ENCODE data around the gene KRT78. TPM values are rescaled to one million over a fixed set of nuclear protein-coding genes. Genes with fewer than 3 reads are reported as not detected.

KRT78 gene
- total RNA-seq, 2 experiments from 2014 or later = not detected

- Histone ChIP-seq H4K20me1 (ENCODE audit: insufficient read depth, low read length) (no peaks in the 10 kb centered on the region), H3K36me3 (ENCODE audit: insufficient read depth, low read length) (no peaks in the 10 kb centered on the region), H3K9me3 (ENCODE audit: low read length) (no peaks in the 10 kb centered on the region), H3K79me2 (ENCODE audit: insufficient read depth, low read depth, low read length) (no peaks in the 10 kb centered on the region), H3K4me1 (ENCODE audit: insufficient read depth, low read length, poor library complexity, severe bottlenecking) (no peaks in the 10 kb centered on the region), H3K27ac (ENCODE audit: low read depth, low read length, poor library complexity, severe bottlenecking) (no peak overlapping the region), H3K4me2 (ENCODE audit: low read length) (no peak overlapping the region), H3K4me3 (ENCODE audit: low read depth, low read length, poor library complexity, severe bottlenecking) (no peak overlapping the region), H2AFZ (ENCODE audit: low read length) (no peak overlapping the region), H3K9me2 (ENCODE audit: insufficient read depth, low read length) (no peaks in the 10 kb centered on the region)
- no peak for DNase-seq (ENCODE audit: low spot score)
- intact Hi-C loops (cut with micrococcal nuclease; ENCODE audit: unreplicated experiment) = no loop called here
- no peak for TF ChIP-seq CTCF (conservative IDR thresholded peaks at IDR 0.05; ENCODE audit: low read length)
- TF ChIP-seq EZH2phosphoT487 (IDR thresholded peaks at IDR 0.05; ENCODE audit: borderline replicate concordance, low read depth, low read length) = no peak
- no TSS peak for BruUV-seq (replicated peaks)
- POLR2A ChIA-PET = no interaction called here
- CTCF ChIA-PET (ENCODE audit: unreplicated experiment) = no interaction called here
These were observed 33.6 kb downstream of the KRT78 start for GRCh38 chr12:52815161-52815560.

GRCh38 chr12:52814710-52815155 lies 34.1 kb downstream of the KRT78 start:
- no peak overlapping the region for H3K27ac ChIP-seq (ENCODE audit: low read depth, low read length, poor library complexity, severe bottlenecking)
- no peaks in the 10 kb centered on the region for H4K20me1 ChIP-seq (ENCODE audit: insufficient read depth, low read length)
- TF ChIP-seq CTCF (conservative IDR thresholded peaks at IDR 0.05; ENCODE audit: low read length) = no peak
- no peak for TF ChIP-seq EZH2phosphoT487 (IDR thresholded peaks at IDR 0.05; ENCODE audit: borderline replicate concordance, low read depth, low read length)
- no peaks in the 10 kb centered on the region for H3K4me1 ChIP-seq (ENCODE audit: insufficient read depth, low read length, poor library complexity, severe bottlenecking)
- no peaks in the 10 kb centered on the region for H3K9me2 ChIP-seq (ENCODE audit: insufficient read depth, low read length)
- no peaks in the 10 kb centered on the region for H3K36me3 ChIP-seq (ENCODE audit: insufficient read depth, low read length)
- intact Hi-C loops (cut with micrococcal nuclease; ENCODE audit: unreplicated experiment) = no loop called here
- no peak for DNase-seq (ENCODE audit: low spot score)
- H3K9me3 ChIP-seq (ENCODE audit: low read length) = no peaks in the 10 kb centered on the region
- BruUV-seq (replicated peaks) = no TSS peak
- ChIA-PET CTCF (ENCODE audit: unreplicated experiment) (no interaction called here), POLR2A (no interaction called here)
- H2AFZ ChIP-seq (ENCODE audit: low read length) = no peak overlapping the region
- H3K4me2 ChIP-seq (ENCODE audit: low read length) = no peak overlapping the region
- no peak overlapping the region for H3K4me3 ChIP-seq (ENCODE audit: low read depth, low read length, poor library complexity, severe bottlenecking)
- no peaks in the 10 kb centered on the region for H3K79me2 ChIP-seq (ENCODE audit: insufficient read depth, low read depth, low read length)

- CTCF ChIA-PET (ENCODE audit: unreplicated experiment) = no interaction called here
- Histone ChIP-seq H3K9me3 (ENCODE audit: low read length) (no peaks in the 10 kb centered on the region), H3K4me1 (ENCODE audit: insufficient read depth, low read length, poor library complexity, severe bottlenecking) (no peaks in the 10 kb centered on the region), H2AFZ (ENCODE audit: low read length) (no peak within 1 kb of the TSS), H3K9me2 (ENCODE audit: insufficient read depth, low read length) (no peaks in the 10 kb centered on the region), H3K36me3 (ENCODE audit: insufficient read depth, low read length) (no peaks in the 10 kb centered on the region), H3K79me2 (ENCODE audit: insufficient read depth, low read depth, low read length) (no peaks in the 10 kb centered on the region), H3K4me2 (ENCODE audit: low read length) (no peak within 1 kb of the TSS), H4K20me1 (ENCODE audit: insufficient read depth, low read length) (no peaks in the 10 kb centered on the region), H3K4me3 (ENCODE audit: low read depth, low read length, poor library complexity, severe bottlenecking) (no peak within 1 kb of the TSS), H3K27ac (ENCODE audit: low read depth, low read length, poor library complexity, severe bottlenecking) (no peak within 1 kb of the TSS)
- TF ChIP-seq CTCF (conservative IDR thresholded peaks at IDR 0.05; ENCODE audit: low read length) = no peak
- TF ChIP-seq EZH2phosphoT487 (IDR thresholded peaks at IDR 0.05; ENCODE audit: borderline replicate concordance, low read depth, low read length) = no peak
- intact Hi-C loops (cut with micrococcal nuclease; ENCODE audit: unreplicated experiment) = no loop called here
- DNase-seq (ENCODE audit: low spot score) = no peak
- POLR2A ChIA-PET = no interaction called here
- BruUV-seq (replicated peaks) = no TSS peak
These were observed 34.7 kb downstream of the KRT78 start, which contains the start of gene KRT4 for GRCh38 chr12:52813885-52814709. Gene KRT4, minus strand, starts transcription at chr12:52814116. Its CDS starts 58 bp downstream, at chr12:52814058.
